Panc1 (cell line): ENCODE results near the gene SPAM1. TPM values are rescaled to one million over a fixed set of nuclear protein-coding genes. Genes with fewer than 3 reads are reported as not detected.

Experiments used
- ATAC-seq: fragments of 200-7000 bp; cut with Tn5 transposase; 2 replicates; pipeline ENCODE4 v1.9.1; 2020; ENCODE audit warnings: mild to moderate bottlenecking, moderate library complexity
- BruUV-seq: library from RNA; stranded (reverse); fragments of 400-500 nt; replicated peaks from 2 replicates; lab custom pipeline; 2021; lab: Mats Ljungman, UMichigan
- CTCF ChIA-PET: fragments of 300-600 bp; sonication (Branson Sonifier 250); formaldehyde crosslinking; loops from one replicate; lab custom pipeline; 2022; ENCODE audit warnings: antibody characterized with exemption; lab: Charles Lee
- POLR2A ChIA-PET: fragments of 300-600 bp; sonication (Branson Sonifier 250); formaldehyde crosslinking; loops from one replicate; lab custom pipeline; 2022; ENCODE audit warnings: antibody characterized with exemption; lab: Charles Lee
- DNase-seq: peaks from one replicate; pipeline ENCODE4 v3.0.0-alpha.2; 2010; ENCODE audit warnings: low read depth, low spot score
- H3K27ac ChIP-seq: 2 replicates; pipeline ENCODE4 v1.5.1; 2011; ENCODE audit warnings: mild to moderate bottlenecking, low read length, inconsistent platforms
- H3K27me3 ChIP-seq: fragments of 200-500 bp; sonication (Bioruptor generic); 2 replicates; pipeline ENCODE4 v1.6.0; 2014; ENCODE audit warnings: low read length, inconsistent platforms; ENCODE audit not compliant: control insufficient read depth, insufficient read depth
- H3K36me3 ChIP-seq: fragments of 200-500 bp; sonication (Bioruptor generic); 2 replicates; pipeline ENCODE4 v1.5.1; 2014; ENCODE audit warnings: inconsistent platforms, mild to moderate bottlenecking, low read length, moderate library complexity; ENCODE audit not compliant: control insufficient read depth, insufficient read depth
- H3K4me1 ChIP-seq: 2 replicates; pipeline ENCODE4 v1.5.1; 2011; ENCODE audit warnings: inconsistent platforms, mild to moderate bottlenecking, low read length, moderate library complexity; ENCODE audit not compliant: control insufficient read depth, insufficient read depth
- H3K4me3 ChIP-seq, 2 experiments: 2 replicates each; pipeline ENCODE4 v1.5.1; 2011 to 2012; ENCODE audit warnings: low read depth in 2 of 2, low read length in 2 of 2, mild to moderate bottlenecking in 2 of 2, inconsistent platforms in 1 of 2, moderate library complexity in 1 of 2
- H3K9me3 ChIP-seq: fragments of 200-500 bp; sonication (Bioruptor generic); 2 replicates; pipeline ENCODE4 v1.5.1; 2014; ENCODE audit warnings: low read depth, mild to moderate bottlenecking, inconsistent platforms, low read length, moderate library complexity; ENCODE audit not compliant: control insufficient read depth, insufficient read depth
- CTCF ChIP-seq: fragments of 450-650 bp; IDR thresholded peaks from 2 replicates; pipeline ENCODE4 v1.5.1; 2017; ENCODE audit warnings: mild to moderate bottlenecking
- POLR2AphosphoS5 ChIP-seq: IDR thresholded peaks from 2 replicates; pipeline ENCODE4 v1.6.1; 2012; ENCODE audit warnings: mild to moderate bottlenecking, low read depth, low read length, moderate library complexity
- REST ChIP-seq, 2 experiments: IDR thresholded peaks; 2 replicates each; pipeline ENCODE4 v1.6.1; 2011 to 2012; ENCODE audit warnings: low read depth in 2 of 2, control low read depth in 1 of 2, low read length in 1 of 2, mild to moderate bottlenecking in 1 of 2, moderate library complexity in 1 of 2; ENCODE audit not compliant: insufficient read depth in 1 of 2
- SIN3A ChIP-seq: IDR thresholded peaks from 2 replicates; pipeline ENCODE4 v1.6.1; 2012; ENCODE audit warnings: low read depth, mild to moderate bottlenecking, low read length, moderate library complexity, borderline replicate concordance; ENCODE audit not compliant: insufficient read depth
- TCF7L2 ChIP-seq: IDR thresholded peaks from 2 replicates; pipeline ENCODE4 v1.6.1; 2011; ENCODE audit warnings: mild to moderate bottlenecking, low read depth, low read length, inconsistent platforms
- in situ Hi-C: cut with HindIII; loops from 2 replicates; pipeline ENCODE4 v1.10.0; 2016; ENCODE audit warnings: low sequenced_read_pairs, low pct_unique_long_range_greater_than_20kb
- intact Hi-C: fragments of 100-400 bp; cut with micrococcal nuclease; formaldehyde crosslinking; loops from one replicate; pipeline ENCODE4 v1.10.0; 2022; ENCODE audit not compliant: unreplicated experiment
- total RNA-seq: library from RNA; stranded (reverse); gene quantifications from one replicate; pipeline ENCODE4 v1.2.1, GENCODE V29; 2021; ENCODE audit not compliant: unreplicated experiment

The SPAM1 gene
- total RNA-seq, 1 experiment from 2014 or later = not detected

GRCh38 chr7:124009321-124009720 is 84.3 kb downstream of the SPAM1 start:
- ATAC-seq (no peak), DNase-seq (no peak)
- intact Hi-C loops = no loop called here
- CTCF ChIA-PET = no interaction called here
- H3K4me1 ChIP-seq = no peaks in the 10 kb centered on the region
- no peak overlapping the region for H3K27ac ChIP-seq
- POLR2A ChIA-PET = no interaction called here
- H3K4me3 ChIP-seq = no peak overlapping the region
- no peaks in the 10 kb centered on the region for H3K27me3 ChIP-seq
- no peaks in the 10 kb centered on the region for H3K9me3 ChIP-seq
- no TSS peak for BruUV-seq
- TF ChIP-seq CTCF (no peak), POLR2AphosphoS5 (no peak), REST (IDR thresholded peaks at IDR 0.05; ENCODE audit: insufficient read depth in 1 of 2, low read depth in 2 of 2, low read length in 1 of 2) (no peak), TCF7L2 (no peak), SIN3A (no peak)
- H3K36me3 ChIP-seq = no peaks in the 10 kb centered on the region
- in situ Hi-C loops = no loop called here

Other genes with a start within 250 kb of the SPAM1 start
- 29.6 TPM for gene WASL, start 176.2 kb upstream of the SPAM1 start, total RNA-seq
- gene HYAL4, start 80.1 kb upstream of the SPAM1 start, total RNA-seq = not detected
- gene TMEM229A, start 107.8 kb downstream of the SPAM1 start, total RNA-seq = not detected